Measurements from ENCODE around the gene ART3.

DNA sequence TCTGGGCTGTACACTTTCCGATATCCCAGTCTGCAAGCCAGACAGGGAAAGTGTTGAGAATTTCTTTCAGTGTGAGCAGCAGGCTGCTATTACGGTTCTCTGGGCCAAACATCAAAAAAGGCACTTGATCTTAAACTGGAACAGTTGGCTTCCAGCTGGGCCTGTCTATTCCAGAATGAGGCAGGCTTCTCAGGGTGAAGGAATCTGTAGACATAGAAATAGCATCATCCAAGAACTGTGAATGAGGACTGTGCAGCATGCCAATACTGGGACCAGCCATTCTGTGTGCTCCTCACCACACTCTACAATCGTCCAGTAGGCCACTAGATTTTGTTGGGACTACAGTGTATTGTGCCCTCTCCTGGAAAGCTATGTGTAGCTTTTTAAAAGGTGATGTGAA is 31.1 kb downstream of the ART3 start:
- TF ChIP-seq CTCF (conservative IDR thresholded peaks at IDR 0.05 in 1 of 2, IDR thresholded peaks at IDR 0.05 in 1 of 2; ENCODE audit: extremely low read depth in 1 of 2, insufficient read depth in 1 of 2, low read depth in 1 of 2, low read length in 2 of 2) (peak in 1 of 2 donors; percentile 20), EZH2 (IDR thresholded peaks at IDR 0.05; ENCODE audit: borderline replicate concordance, low read length) (no peak)
